Breast epithelium (tissue), 4 donors: ENCODE data around the gene IL26. TPM values are rescaled to one million over a fixed set of nuclear protein-coding genes. Genes with fewer than 3 reads are reported as not detected.

Source experiments
- DNase-seq, 2 donors: peaks; one replicate each; pipeline ENCODE4 v3.0.0-alpha.2; 2019; ENCODE audit warnings: low spot score in 2 of 2
- H3K27ac ChIP-seq, 2 donors: fragments of 200-600 bp; sonication (generic) in 1 of 2; one replicate each; pipeline ENCODE4 v1.5.1; 2016 to 2019; ENCODE audit warnings: mild to moderate bottlenecking in 1 of 2
- H3K27me3 ChIP-seq, 2 donors: fragments of 200-600 bp; sonication (generic) in 1 of 2; one replicate each; pipeline versions ENCODE4 v1.5.1 to v1.6.0; 2017 to 2019; ENCODE audit warnings: control low read depth in 1 of 2, mild to moderate bottlenecking in 1 of 2
- H3K36me3 ChIP-seq: fragments of 200-600 bp; one replicate; pipeline ENCODE4 v1.5.1; 2019
- H3K4me1 ChIP-seq, 2 donors: fragments of 200-600 bp; sonication (generic); one replicate each; pipeline ENCODE4 v1.5.1; 2016 to 2019; ENCODE audit warnings: control low read depth in 1 of 2
- H3K4me3 ChIP-seq, 3 donors: fragments of 200-600 bp; sonication (generic); 1 replicate in 2 of 3; 2 replicates in 1 of 3; pipeline ENCODE4 v1.5.1; 2016 to 2019; ENCODE audit warnings: mild to moderate bottlenecking in 3 of 3, moderate library complexity in 2 of 3
- H3K9me3 ChIP-seq, 2 donors: fragments of 200-600 bp; sonication (generic) in 1 of 2; one replicate each; pipeline ENCODE4 v1.5.1; 2016 to 2019; ENCODE audit warnings: control low read depth in 1 of 2
- CTCF ChIP-seq, 3 donors: fragments of 450-650 bp; IDR thresholded peaks; one replicate each; pipeline ENCODE4 v1.5.1; 2016 to 2017; ENCODE audit warnings: antibody characterized with exemption in 3 of 3, mild to moderate bottlenecking in 3 of 3, moderate library complexity in 3 of 3
- POLR2A ChIP-seq: fragments of 450-650 bp; IDR thresholded peaks from one replicate; pipeline ENCODE4 v1.6.1; 2016; ENCODE audit warnings: antibody characterized with exemption, mild to moderate bottlenecking, moderate library complexity
- POLR2AphosphoS5 ChIP-seq, 3 donors: sonication (generic); formaldehyde crosslinking; IDR thresholded peaks; one replicate each; pipeline ENCODE4 v1.6.1; 2017; ENCODE audit warnings: antibody characterized with exemption in 3 of 3
- intact Hi-C: fragments of 100-400 bp; cut with DNase I; formaldehyde crosslinking; loops from one replicate; pipeline ENCODE4 v1.15.1; 2023; ENCODE audit warnings: low total_unique reads
- total RNA-seq, 3 donors: library from RNA; depleted of rRNA; stranded (reverse); fragments of >200 nt; gene quantifications; one replicate each; pipeline ENCODE4 v1.1.0, GENCODE V29; 2016

Gene IL26, protein sequence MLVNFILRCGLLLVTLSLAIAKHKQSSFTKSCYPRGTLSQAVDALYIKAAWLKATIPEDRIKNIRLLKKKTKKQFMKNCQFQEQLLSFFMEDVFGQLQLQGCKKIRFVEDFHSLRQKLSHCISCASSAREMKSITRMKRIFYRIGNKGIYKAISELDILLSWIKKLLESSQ
- total RNA-seq, result not detected

DNA sequence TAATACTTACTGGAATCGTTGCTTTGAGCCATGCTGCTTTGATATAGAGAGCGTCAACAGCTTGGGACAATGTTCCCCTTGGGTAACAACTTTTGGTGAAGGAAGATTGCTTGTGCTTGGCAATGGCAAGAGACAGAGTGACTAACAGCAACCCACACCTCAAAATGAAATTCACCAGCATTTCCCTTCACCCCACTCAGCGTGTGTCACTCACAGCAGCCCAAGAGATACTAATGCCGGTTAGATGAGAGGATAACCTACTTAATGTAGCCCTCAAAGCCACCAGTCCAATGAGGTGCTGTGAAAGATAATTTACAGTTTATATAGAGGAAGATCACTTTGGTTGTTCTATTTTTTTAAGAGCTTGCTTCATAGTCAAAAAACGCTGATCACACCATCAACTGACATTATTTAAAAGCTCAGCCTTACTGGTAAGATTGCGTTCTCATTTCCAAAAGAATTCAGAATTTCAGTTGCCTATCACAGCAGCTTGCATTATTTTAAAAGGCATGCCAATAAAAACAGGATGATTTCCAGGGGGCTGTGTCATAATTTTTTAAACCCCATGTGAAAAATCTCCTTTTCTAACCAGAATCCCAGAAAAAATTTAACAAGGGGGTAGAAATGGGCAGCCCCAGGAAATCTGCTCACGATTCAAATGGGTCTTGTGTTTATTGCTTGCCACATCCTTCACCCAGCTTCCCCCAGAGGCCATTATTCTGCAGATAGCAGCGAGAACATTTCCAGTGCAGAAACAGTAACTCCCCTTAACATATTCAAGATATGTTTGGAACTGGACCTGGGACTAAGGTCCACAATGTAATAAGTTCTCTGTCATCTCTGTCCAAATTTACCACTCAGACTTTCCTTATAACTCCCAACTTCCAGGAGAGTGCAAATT lies at the start of gene IL26:
Gene IL26 (minus strand): TSS at position 235 of the 901 bp plus-strand sequence. CDS start 54 bp downstream, at position 181.
- intact Hi-C loops, result no loop called here
- TF ChIP-seq POLR2AphosphoS5 (IDR thresholded peaks at IDR 0.05), result no peak
- no peak for TF ChIP-seq CTCF (IDR thresholded peaks at IDR 0.05)
- no peak for TF ChIP-seq POLR2A
- Histone ChIP-seq H3K4me3 (no peak within 1 kb of the TSS), H3K4me1 (no peaks in the 10 kb centered on the region), H3K27me3 (no peaks in the 10 kb centered on the region), H3K9me3 (no peaks in the 10 kb centered on the region), H3K27ac (no peak within 1 kb of the TSS), H3K36me3 (no peaks in the 10 kb centered on the region)
- no peak for DNase-seq

DNA sequence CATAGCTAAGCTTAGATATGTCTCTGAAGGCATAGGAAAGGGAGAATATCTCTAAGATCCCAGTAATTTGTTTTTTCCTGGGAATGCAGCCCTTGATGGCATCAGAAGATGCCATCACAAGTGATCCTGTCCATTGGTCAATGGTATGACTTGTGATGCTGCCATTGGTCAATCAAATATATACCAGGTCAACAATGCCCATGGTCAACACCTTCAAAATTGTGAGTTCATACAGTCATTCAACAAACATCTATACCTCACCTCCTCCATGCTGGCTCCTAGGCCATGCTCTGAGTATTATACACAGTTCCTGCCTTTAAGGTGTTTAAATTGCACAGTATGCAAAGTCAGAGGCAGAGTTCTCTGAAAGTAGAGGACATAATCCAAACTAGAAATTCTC lies 47.1 kb upstream of the IL26 start:
- DNase-seq, result no peak
- Histone ChIP-seq H3K9me3 (no peaks in the 10 kb centered on the region), H3K27ac (no peak overlapping the region), H3K27me3 (no peaks in the 10 kb centered on the region), H3K4me1 (no peaks in the 10 kb centered on the region), H3K36me3 (no peaks in the 10 kb centered on the region), H3K4me3 (no peak overlapping the region)
- intact Hi-C loops, result no loop called here
- TF ChIP-seq CTCF (IDR thresholded peaks at IDR 0.05) (no peak), POLR2A (no peak), POLR2AphosphoS5 (IDR thresholded peaks at IDR 0.05) (no peak)

DNA sequence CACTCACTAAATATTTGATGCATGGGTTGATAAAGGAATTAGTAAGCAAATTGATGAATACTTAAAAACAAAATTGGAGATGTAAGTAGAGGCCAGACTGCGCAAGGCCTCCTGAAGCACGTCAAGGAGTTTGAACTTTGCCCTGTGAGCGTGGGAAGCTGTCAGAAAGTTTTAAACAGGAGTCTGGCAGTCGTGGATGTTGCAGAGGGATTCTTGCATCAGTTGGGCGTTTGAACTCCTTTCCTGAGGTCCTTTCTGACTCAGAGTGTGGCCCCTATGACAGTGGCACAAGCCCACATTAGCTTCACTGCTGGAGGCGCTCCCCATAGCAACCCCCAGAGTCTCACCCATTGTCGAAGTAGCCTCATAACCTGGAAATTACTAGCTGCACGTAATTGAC lies 45.7 kb upstream of the IL26 start:
- H3K9me3 ChIP-seq, result no peaks in the 10 kb centered on the region
- H3K27ac ChIP-seq, result no peak overlapping the region
- H3K36me3 ChIP-seq, result no peaks in the 10 kb centered on the region
- TF ChIP-seq POLR2A (no peak), CTCF (IDR thresholded peaks at IDR 0.05) (no peak), POLR2AphosphoS5 (IDR thresholded peaks at IDR 0.05) (no peak)
- no peak for DNase-seq
- no peak overlapping the region for H3K4me3 ChIP-seq
- no peaks in the 10 kb centered on the region for H3K27me3 ChIP-seq
- no peaks in the 10 kb centered on the region for H3K4me1 ChIP-seq
- intact Hi-C loops, result no loop called here

GRCh38 chr12:68270358-68270757 lies 44.7 kb upstream of the IL26 start:
- no peaks in the 10 kb centered on the region for H3K27me3 ChIP-seq
- no peak overlapping the region for H3K4me3 ChIP-seq
- no peaks in the 10 kb centered on the region for H3K36me3 ChIP-seq
- intact Hi-C loops, result no loop called here
- no peaks in the 10 kb centered on the region for H3K4me1 ChIP-seq
- H3K27ac ChIP-seq, result no peak overlapping the region
- no peak for DNase-seq
- H3K9me3 ChIP-seq, result no peaks in the 10 kb centered on the region
- TF ChIP-seq POLR2A (no peak), POLR2AphosphoS5 (IDR thresholded peaks at IDR 0.05) (no peak), CTCF (IDR thresholded peaks at IDR 0.05) (no peak)

DNA sequence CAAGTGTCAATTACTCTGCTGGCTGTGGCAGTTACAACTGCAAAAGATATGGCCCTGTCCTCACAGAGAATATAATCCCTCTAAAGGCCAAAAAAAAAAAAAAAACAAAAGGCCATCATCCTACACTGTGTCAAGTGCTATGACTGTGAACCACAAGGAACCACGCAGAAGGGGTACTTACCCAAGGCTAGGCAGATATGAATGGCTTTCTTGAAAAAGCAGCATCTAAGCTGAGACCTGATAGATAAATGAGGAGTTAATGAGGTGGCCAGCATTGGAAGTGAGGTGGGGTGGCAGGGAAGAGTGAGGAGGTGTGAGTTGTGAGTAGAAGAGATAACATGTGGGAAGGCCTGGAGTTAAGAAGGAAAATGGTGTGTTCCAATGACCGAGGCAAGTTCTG lies 44.2 kb upstream of the IL26 start:
- no peak for TF ChIP-seq POLR2AphosphoS5 (IDR thresholded peaks at IDR 0.05)
- TF ChIP-seq POLR2A, result no peak
- no peak for TF ChIP-seq CTCF (IDR thresholded peaks at IDR 0.05)
- no peaks in the 10 kb centered on the region for H3K9me3 ChIP-seq
- DNase-seq, result no peak
- no peak overlapping the region for H3K27ac ChIP-seq
- H3K36me3 ChIP-seq, result no peaks in the 10 kb centered on the region
- H3K27me3 ChIP-seq, result no peaks in the 10 kb centered on the region
- intact Hi-C loops, result no loop called here
- H3K4me3 ChIP-seq, result no peak overlapping the region
- no peaks in the 10 kb centered on the region for H3K4me1 ChIP-seq
